PC-9 (cell line): ENCODE measurements around the gene NVL. TPM values are rescaled to one million over a fixed set of nuclear protein-coding genes. Genes with fewer than 3 reads are reported as not detected.

Experiments
- BruUV-seq: library from RNA; stranded (reverse); fragments of 400-500 nt; replicated peaks from 2 replicates; lab custom pipeline; 2021; lab: Mats Ljungman, UMichigan
- CTCF ChIA-PET: fragments of 300-600 bp; sonication (Branson Sonifier 250); formaldehyde crosslinking; loops from one replicate; lab custom pipeline; 2022; ENCODE audit warnings: antibody characterized with exemption; lab: Charles Lee
- POLR2A ChIA-PET: fragments of 300-600 bp; sonication (Branson Sonifier 250); formaldehyde crosslinking; loops from one replicate; lab custom pipeline; 2022; ENCODE audit warnings: antibody characterized with exemption; ENCODE audit not compliant: unreplicated experiment; lab: Charles Lee
- DNase-seq, 2 experiments: peaks; one replicate each; pipeline versions ENCODE4 v3.0.0 to v3.0.0-alpha.2; 2015 to 2022; ENCODE audit warnings: mixed read lengths in 1 of 2
- H2AFZ ChIP-seq: fragments of 200-600 bp; sonication (generic); 2 replicates; pipeline ENCODE4 v1.8.1; 2017; ENCODE audit warnings: antibody characterized with exemption
- H3F3A ChIP-seq: fragments of 200-600 bp; sonication (generic); 2 replicates; pipeline ENCODE4 v1.8.1; 2017; ENCODE audit warnings: antibody characterized with exemption, mild to moderate bottlenecking, low read depth; ENCODE audit not compliant: insufficient read depth
- H3K27ac ChIP-seq: fragments of 200-600 bp; sonication (generic); 2 replicates; pipeline ENCODE4 v1.6.1; 2016; ENCODE audit warnings: mixed run types
- H3K27me3 ChIP-seq: fragments of 200-600 bp; sonication (generic); 2 replicates; pipeline ENCODE4 v1.6.1; 2016; ENCODE audit warnings: low read depth, mixed run types; ENCODE audit not compliant: insufficient read depth
- H3K36me3 ChIP-seq: fragments of 200-600 bp; sonication (generic); 2 replicates; pipeline ENCODE4 v1.6.1; 2016; ENCODE audit warnings: low read depth, mixed run types
- H3K4me1 ChIP-seq: fragments of 200-600 bp; sonication (generic); replicated peaks from 2 replicates; pipeline ENCODE4 v1.6.1; 2016; ENCODE audit warnings: mixed run types; ENCODE audit not compliant: insufficient read depth
- H3K4me2 ChIP-seq: fragments of 200-600 bp; sonication (generic); 2 replicates; pipeline ENCODE4 v1.6.1; 2017; ENCODE audit warnings: mixed run types
- H3K4me3 ChIP-seq: fragments of 200-600 bp; sonication (generic); 2 replicates; pipeline ENCODE4 v1.6.1; 2016; ENCODE audit warnings: mixed run types
- H3K79me2 ChIP-seq: fragments of 200-600 bp; sonication (generic); 2 replicates; pipeline ENCODE4 v1.6.1; 2017; ENCODE audit warnings: low read depth, mixed run types
- H3K9me2 ChIP-seq: fragments of 200-600 bp; sonication (generic); 2 replicates; pipeline ENCODE4 v1.8.1; 2017; ENCODE audit warnings: mild to moderate bottlenecking; ENCODE audit not compliant: insufficient read depth
- H3K9me3 ChIP-seq: fragments of 200-600 bp; sonication (generic); 2 replicates; pipeline ENCODE4 v1.8.1; 2016; ENCODE audit warnings: low read depth; ENCODE audit not compliant: insufficient read depth
- H4K20me1 ChIP-seq: fragments of 200-600 bp; sonication (generic); 2 replicates; pipeline ENCODE4 v1.8.1; 2017; ENCODE audit not compliant: insufficient read depth
- EZH2 ChIP-seq: fragments of 200-600 bp; sonication (generic); IDR thresholded peaks from 2 replicates; pipeline ENCODE4 v1.8.0; 2017; ENCODE audit warnings: antibody characterized with exemption, low read depth
- intact Hi-C: fragments of 100-400 bp; cut with micrococcal nuclease; formaldehyde crosslinking; loops from one replicate; pipeline ENCODE4 v1.10.0; 2022; ENCODE audit not compliant: unreplicated experiment
- total RNA-seq: library from RNA; stranded (reverse); gene quantifications from 2 replicates; pipeline ENCODE4 v1.2.3, GENCODE V29; 2021
- TF ChIP-seq, protein P1 (sequence below): fragments of 200-600 bp; sonication (generic); conservative IDR thresholded peaks from 2 replicates; pipeline ENCODE4 v1.6.1; 2017; ENCODE audit warnings: mixed run types, antibody characterized with exemption, mild to moderate bottlenecking, moderate library complexity

NVL gene
- total RNA-seq, 1 experiment from 2014 or later: 36.1 TPM

GRCh38 chr1:224377676-224378006 is 47.7 kb upstream of the NVL start:
- Histone ChIP-seq H3K4me3 (no peak overlapping the region), H3K27me3 (no peaks in the 10 kb centered on the region), H4K20me1 (no peaks in the 10 kb centered on the region; the same call in 1 of the 2 replicates), H3K9me2 (no peaks in the 10 kb centered on the region), H3K79me2 (no peaks in the 10 kb centered on the region), H3K4me1 (peaks cover 18% of the 10 kb centered on the region), H3F3A (peaks cover 35% of the 10 kb centered on the region), H3K4me2 (no peak overlapping the region), H3K27ac (0 out of 2 replicates have a peak overlapping the region, but pooled peaks have one; percentile 11), H3K9me3 (no peaks in the 10 kb centered on the region), H3K36me3 (peaks cover 24% of the 10 kb centered on the region), H2AFZ (no peak overlapping the region)
- ChIA-PET CTCF (no interaction called here), POLR2A (no interaction called here)
- TF ChIP-seq, protein P1, sequence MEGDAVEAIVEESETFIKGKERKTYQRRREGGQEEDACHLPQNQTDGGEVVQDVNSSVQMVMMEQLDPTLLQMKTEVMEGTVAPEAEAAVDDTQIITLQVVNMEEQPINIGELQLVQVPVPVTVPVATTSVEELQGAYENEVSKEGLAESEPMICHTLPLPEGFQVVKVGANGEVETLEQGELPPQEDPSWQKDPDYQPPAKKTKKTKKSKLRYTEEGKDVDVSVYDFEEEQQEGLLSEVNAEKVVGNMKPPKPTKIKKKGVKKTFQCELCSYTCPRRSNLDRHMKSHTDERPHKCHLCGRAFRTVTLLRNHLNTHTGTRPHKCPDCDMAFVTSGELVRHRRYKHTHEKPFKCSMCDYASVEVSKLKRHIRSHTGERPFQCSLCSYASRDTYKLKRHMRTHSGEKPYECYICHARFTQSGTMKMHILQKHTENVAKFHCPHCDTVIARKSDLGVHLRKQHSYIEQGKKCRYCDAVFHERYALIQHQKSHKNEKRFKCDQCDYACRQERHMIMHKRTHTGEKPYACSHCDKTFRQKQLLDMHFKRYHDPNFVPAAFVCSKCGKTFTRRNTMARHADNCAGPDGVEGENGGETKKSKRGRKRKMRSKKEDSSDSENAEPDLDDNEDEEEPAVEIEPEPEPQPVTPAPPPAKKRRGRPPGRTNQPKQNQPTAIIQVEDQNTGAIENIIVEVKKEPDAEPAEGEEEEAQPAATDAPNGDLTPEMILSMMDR: no peak
- TF ChIP-seq EZH2: no peak
- intact Hi-C loops: no loop called here
- BruUV-seq: no TSS peak
- peak; percentile 21 to 68 for DNase-seq

DNA sequence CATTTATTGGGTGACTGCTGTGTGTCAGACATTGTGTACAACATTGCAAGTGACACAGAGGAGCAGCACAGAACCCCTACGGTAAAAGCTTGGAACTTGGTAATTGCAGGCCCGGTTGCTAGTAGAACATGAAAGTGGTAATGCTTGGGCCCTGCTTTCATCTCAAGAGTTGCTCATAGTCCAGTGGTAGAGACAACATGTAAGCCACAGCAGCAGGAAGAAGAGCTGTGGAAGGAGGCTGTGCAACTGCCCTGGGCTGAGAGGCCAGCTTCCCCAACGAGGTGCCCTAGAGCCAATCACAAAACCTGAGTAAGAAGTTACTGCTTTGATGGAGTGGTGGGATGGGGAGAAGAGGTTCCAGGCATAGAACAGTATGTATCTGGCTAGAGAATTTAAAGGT is 45.1 kb upstream of the NVL start:
- CTCF ChIA-PET: no interaction called here
- Histone ChIP-seq H4K20me1 (no peaks in the 10 kb centered on the region; the same call in 1 of the 2 replicates), H3K9me2 (no peaks in the 10 kb centered on the region), H3K4me2 (no peak overlapping the region), H3F3A (peaks cover 22% of the 10 kb centered on the region), H3K27ac (no peak overlapping the region), H3K4me1 (peaks cover 18% of the 10 kb centered on the region), H3K36me3 (peaks cover 38% of the 10 kb centered on the region), H3K4me3 (no peak overlapping the region), H3K27me3 (no peaks in the 10 kb centered on the region), H2AFZ (no peak overlapping the region), H3K9me3 (no peaks in the 10 kb centered on the region), H3K79me2 (no peaks in the 10 kb centered on the region)
- intact Hi-C loops: no loop called here
- POLR2A ChIA-PET: interaction anchor here (0.6 kb wide), 2 partner anchors 9 to 58 kb away, joined by 4 to 6 read pairs; no protein-coding TSS in a partner anchor
- TF ChIP-seq, protein P1: no peak
- TF ChIP-seq EZH2: no peak
- BruUV-seq: no TSS peak
- DNase-seq: no peak

- intact Hi-C loops: no loop called here
These were observed 43.1 kb upstream of the NVL start for GRCh38 chr1:224373008-224373590.

More at GRCh38 chr1:224373008-224373590, 43.1 kb upstream of the NVL start:
- no peak overlapping the region for H3K27ac ChIP-seq
- no TSS peak for BruUV-seq
- no peaks in the 10 kb centered on the region for H3K79me2 ChIP-seq
- H3K4me2 ChIP-seq: no peak overlapping the region
- H4K20me1 ChIP-seq: no peaks in the 10 kb centered on the region; the same call in 1 of the 2 replicates
- peaks cover 19% of the 10 kb centered on the region for H3F3A ChIP-seq
- no peak overlapping the region for H2AFZ ChIP-seq
- no peak for TF ChIP-seq EZH2
- TF ChIP-seq, protein P1: no peak
- no peaks in the 10 kb centered on the region for H3K27me3 ChIP-seq
- CTCF ChIA-PET: no interaction called here
- no peak for DNase-seq
- H3K4me1 ChIP-seq: peaks cover 17% of the 10 kb centered on the region
- H3K9me2 ChIP-seq: no peaks in the 10 kb centered on the region
- peaks cover 43% of the 10 kb centered on the region for H3K36me3 ChIP-seq
- H3K4me3 ChIP-seq: no peak overlapping the region
- POLR2A ChIA-PET: no interaction called here
- H3K9me3 ChIP-seq: no peaks in the 10 kb centered on the region
